IPS-NIHi11 (cell line): ENCODE measurements around the gene PIR.
A peak's percentile ranks its signal among the peaks of the same experiment; 100 is the strongest.

Experiments
- DNase-seq: peaks from one replicate; pipeline ENCODE4 v3.0.0; 2012; ENCODE audit warnings: mixed read lengths, low spot score

PIR gene

GRCh38 chrX:15418041-15418706 is 75.0 kb downstream of the PIR start:
- DNase-seq = no peak

GRCh38 chrX:15416133-15416993 is 76.8 kb downstream of the PIR start:
- DNase-seq = no peak

DNA sequence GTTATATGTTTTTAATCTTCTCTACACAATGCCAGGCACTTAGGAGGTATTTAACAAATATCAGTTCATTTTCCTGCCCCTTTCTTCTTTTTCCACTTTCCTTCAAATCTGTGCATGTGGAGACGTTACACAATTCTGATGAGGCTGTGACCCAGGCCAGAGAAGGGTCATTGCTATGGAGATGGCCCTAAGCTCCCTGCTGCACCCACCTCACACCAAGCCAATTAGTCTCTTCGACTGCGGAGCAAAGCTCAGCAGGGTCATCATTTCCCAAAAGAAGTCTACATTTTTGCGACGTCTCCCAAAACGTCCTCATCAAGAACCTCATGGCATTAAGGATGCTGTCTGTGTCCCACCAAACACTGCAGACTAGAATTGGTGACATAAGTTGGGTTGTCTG is 80.0 kb downstream of the PIR start:
- DNase-seq = no peak

- DNase-seq = no peak
These were observed 82.2 kb downstream of the PIR start for GRCh38 chrX:15410947-15411346.

DNA sequence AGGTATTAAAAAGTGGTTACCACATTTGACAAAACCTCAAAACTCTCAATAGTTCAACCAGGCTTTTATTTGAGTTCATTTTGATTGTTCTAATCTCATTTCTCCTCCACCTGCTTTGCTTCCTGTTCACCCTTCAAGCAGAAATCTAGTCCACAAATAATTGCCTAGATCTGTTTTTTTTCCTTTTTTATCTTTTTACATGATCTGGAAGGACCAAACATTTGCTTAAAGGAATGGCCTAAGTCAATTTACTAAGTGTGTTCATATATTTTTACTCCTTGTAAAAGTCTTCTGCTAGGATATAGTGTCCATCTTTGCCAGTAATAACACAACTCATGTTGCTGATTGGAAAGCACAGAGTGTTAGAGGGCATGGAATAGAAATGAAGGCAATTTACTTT is 82.7 kb downstream of the PIR start:
- no peak for DNase-seq

GRCh38 chrX:15405846-15406245 is 87.3 kb downstream of the PIR start:
- no peak for DNase-seq

DNA sequence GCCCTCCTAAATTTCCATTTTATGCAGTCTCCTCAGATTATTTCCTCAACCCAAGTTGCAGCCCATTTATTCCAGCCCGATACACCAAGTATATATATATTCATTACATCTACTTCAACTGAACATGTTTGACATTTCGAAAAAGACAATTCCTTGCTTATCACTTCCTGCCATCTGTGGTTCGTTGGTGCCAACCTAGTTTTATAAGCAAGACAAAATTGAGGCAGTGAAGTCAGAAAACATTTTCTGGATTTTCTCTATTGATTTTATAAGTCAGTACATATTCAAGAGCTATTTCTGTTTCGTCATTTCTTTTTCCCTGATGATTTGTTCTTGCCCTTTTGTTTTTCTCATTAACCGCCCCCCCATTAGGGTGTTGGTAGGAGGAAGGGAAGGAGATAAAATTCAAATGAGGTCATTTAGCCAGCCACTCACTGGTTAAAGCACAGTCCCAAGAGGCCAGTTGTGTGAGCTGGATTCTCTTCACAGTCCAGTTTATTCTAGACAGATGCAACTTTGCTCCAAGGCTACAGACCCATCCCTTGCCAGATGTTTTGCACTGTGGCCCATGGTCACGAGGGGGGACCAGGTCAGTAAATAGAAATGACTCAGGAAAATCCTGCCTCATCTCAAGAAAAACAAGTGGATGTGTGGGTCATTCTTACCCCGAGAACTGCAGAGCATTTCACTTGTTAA is 88.6 kb downstream of the PIR start:
- no peak for DNase-seq

GRCh38 chrX:15401378-15401777 is 91.8 kb downstream of the PIR start:
- DNase-seq = no peak

DNA sequence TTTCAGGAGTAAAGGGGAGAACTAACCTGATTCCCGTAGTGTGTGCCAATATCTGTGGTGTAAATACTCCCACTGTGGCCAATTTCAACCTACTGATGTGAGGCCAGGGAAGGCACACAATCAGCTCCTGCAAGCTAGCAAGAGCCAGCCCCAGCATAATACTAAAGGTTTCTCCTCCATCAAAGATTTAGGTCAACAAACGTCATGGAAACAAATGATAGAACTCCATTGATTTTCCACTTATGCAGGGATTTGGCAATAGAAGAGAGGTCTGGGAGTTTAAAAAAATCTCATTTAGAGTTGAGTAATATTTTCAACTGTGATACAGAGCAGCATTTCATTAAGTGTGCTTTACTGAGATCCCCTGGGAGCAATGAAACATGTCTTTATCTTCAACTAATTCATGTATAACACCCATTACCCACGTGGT is 93.2 kb downstream of the PIR start:
- no peak for DNase-seq

GRCh38 chrX:15398874-15399273 is 94.3 kb downstream of the PIR start:
- no peak for DNase-seq

- no peak for DNase-seq
These were observed 97.3 kb downstream of the PIR start for GRCh38 chrX:15395789-15396188.

DNA sequence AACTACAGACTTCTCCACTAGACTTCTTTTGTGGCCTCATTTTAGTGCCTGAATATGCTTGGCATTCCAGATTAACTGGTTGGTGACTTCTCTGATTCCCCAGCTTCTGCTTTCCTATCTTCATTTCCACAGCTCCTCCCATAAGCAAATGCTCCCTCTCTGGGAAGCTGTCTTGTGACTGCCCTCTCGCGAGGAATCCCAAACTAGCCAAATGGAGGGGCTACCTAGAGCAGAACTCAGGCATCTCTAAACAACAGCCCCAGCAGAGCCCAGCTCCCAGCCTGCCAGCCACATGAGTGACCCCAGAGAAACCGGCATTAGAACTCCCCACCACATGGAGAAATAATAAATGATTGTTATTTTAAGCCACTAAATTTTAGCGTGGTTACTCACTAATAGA is 101.3 kb downstream of the PIR start:
- DNase-seq = peak; percentile 4

GRCh38 chrX:15384304-15384703 is 108.8 kb downstream of the PIR start, which contains the start of gene VEGFD:
Gene VEGFD (minus strand): TSS chrX:15384413. CDS start chrX:15383946, 467 bp downstream.
- no peak for DNase-seq

GRCh38 chrX:15382813-15383212 is 110.3 kb downstream of the PIR start:
- no peak for DNase-seq

- DNase-seq = no peak
These were observed 116.2 kb downstream of the PIR start for GRCh38 chrX:15376956-15377355.

- DNase-seq = no peak
These were observed 119.2 kb downstream of the PIR start for GRCh38 chrX:15373976-15374375.

DNA sequence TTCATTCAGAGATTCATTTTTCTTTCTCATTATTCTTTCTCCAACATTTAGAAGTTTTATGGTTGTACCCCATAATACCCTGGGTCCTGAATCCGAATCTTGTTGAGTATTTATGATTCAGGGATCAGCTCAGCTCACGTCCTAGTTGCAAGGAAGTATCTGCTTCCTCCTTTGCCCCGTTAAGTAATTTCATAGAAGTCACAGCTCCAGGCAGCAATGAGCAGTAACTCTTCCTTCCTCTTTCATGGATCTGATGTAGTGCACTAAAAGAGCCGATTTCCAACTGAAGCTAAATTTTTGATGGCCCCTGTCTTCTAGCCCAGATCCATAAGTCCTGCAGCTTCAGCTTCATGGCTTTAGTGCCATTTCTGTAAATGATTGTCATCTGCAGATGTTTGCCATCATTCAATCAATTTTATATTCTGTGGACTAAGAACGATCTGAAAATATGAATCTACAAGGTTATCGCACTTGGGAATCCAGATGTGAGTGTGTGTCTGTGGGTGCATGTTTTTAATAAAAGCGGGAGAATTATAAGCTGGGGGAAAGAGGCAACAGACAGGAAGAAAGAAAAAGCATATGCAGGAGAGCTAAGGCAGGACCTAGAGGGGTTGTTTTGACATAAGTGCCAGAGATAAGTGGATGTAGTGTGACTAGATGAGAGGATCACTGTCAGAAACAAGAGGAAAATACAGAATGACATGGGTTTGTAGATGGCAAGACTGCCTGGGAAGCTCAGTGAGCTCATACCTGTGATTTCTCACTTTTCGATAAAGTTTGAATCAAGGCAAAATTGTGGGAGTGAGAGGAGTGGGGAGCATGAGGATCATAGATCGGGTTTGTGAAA is 126.4 kb downstream of the PIR start:
- DNase-seq = no peak

DNA sequence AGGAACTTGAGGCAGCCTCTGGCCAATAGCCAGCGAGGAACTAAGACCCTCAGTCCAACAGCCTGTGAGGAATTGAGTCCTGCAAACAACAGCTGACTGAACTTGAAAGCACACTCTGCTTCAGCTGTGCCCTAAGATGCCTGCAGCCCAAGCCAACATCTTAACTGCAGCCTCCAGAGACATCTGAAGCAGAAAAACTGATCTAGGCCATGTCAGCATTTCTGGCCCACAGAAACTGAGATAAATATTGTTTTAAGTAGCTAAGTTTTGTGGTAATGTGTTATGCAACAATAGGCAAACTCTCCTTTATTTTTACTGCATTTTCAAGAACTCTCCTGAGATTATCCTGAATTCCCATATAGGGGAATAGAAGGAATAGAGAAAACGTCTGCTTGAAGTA is 133.4 kb downstream of the PIR start:
- DNase-seq = no peak

DNA sequence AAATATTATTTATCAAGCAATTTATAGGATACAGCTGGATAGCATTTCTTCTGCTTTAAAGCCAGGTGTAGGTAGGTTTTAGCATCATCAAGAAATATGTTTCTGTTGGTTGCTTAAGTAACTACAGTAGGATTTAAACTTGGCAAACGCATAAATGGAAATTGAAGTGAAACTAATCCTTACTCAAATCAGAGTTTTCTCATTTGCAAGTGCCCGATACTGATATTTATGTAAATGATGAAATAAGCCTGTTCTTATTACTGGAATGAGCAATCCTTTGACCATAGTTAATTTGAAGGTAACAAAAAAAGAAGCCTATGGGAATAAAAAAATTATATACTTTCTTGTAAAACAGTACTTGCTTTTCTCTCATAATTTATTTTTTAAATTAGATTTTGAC is 134.6 kb downstream of the PIR start:
- DNase-seq = no peak

GRCh38 chrX:15356444-15356843 is 136.7 kb downstream of the PIR start:
- no peak for DNase-seq

DNA sequence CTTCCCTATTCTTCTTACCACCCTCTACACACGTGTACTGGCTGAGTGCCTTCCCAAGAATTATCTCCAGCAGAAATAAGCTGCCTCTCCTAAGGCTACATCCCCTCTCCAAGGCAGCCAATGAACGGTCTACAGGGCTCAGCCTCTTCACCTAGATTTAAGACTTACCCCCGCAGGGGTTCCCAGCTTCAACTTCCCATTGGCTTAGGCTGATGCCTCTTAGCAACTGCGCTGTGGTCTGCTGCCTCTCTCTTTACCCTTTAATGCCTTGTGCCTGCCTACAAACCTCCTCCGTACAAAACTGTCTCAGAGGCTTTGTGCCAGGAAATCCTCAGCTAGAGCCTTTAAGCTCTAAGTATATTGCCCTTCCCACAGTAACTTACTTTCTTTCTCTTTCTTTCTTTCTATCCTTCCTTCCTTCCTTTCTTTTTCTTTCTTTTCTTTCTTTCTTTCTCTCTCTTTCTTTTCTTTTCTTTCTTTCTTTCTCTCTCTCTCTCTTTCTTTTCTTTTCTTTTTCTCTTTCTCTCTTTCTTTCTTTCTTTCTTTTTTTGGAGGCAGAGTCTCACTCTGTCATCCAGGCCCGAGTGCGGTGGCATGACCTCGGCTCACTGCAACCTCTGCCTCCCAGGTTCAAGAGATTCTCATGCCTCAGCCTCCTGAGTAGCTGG is 142.7 kb downstream of the PIR start:
- DNase-seq = peak; percentile 10
